GM18511 (cell line): ENCODE results near the gene ANKRD28.
"Not testable (repeated sequence)": the region's sequence is repeated elsewhere in the genome, so short reads cannot be mapped to it uniquely, and the experiment has no call there.

Experiments
- ATAC-seq: cut with Tn5 transposase; IDR thresholded peaks from one replicate; pipeline ENCODE4 v1.9.1; 2021; ENCODE audit warnings: mild to moderate bottlenecking, moderate library complexity; ENCODE audit not compliant: unreplicated experiment

ANKRD28 gene

DNA sequence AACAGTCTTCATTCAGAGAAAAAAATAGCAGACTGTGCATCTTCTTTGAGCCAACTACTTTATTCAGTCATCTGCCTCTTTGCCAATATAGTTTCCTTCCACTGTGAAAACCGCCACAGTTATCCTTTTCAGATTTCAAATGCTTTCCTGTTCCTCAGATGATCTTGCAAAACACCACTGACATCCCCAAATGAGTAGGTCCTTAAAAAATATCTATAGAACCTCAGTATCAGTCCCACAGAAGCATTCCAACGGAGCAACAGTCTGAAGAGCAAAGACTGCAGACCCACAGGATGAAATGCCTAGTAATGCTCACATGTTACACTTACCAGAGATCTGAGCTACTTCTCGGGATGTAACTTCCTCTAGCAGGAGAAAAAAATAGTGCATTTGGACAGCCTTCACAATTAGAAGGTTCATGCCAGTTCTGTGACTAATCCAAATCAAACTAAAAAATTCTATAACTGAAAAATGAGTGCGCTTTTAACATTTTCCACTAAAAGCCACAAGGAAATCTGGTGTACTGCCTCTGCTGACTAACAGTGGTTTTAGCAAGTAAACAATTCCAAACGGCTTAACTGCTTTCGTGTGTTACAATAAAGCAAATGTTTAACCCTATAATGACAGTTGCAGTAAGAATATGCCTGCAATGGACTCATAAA lies at the start of gene ANKRD28:
Gene ANKRD28 (minus strand): TSS at position 338 of the 662 bp plus-strand sequence. CDS start 1,458 bp downstream, outside the sequence.
- peak; percentile 34 for ATAC-seq

DNA sequence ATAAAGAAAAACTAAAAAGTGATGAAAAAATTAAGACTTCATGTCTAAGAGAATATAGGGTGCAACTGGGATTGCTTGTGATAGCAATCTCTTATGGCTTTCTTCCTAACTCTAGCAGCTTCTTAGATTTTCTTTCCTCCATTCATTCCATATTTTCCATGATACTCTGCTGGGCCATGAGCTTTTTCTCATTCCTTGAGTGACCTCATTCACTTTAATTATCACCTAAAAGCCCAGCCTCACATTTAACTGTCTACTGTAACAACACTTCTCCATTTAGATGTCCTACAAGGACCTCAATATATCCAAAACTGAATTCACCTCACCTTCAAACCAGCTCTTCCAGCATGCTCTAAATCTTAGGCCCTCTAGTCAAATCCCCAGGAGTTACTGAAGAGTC lies 49.5 kb upstream of the ANKRD28 start:
- ATAC-seq, result no peak

DNA sequence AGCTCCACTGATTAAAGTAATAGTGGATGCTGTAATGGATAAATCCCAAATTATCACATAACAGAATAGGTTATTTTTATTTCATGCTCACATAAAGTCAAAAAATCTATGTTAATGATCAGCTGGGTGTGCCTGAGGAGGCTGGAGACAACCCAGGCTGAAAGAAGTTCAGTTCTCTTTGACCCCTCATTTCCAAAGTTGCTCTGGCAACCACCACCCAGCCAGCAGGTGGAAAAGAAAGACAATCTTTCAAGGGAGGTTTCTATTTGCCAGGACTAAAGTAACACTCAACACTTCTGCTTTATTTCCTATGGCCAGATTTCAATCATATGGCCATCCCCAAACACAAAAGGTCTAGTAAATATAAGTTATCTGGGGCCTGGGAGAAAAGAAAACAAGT lies 48.8 kb upstream of the ANKRD28 start:
- ATAC-seq, result no peak

DNA sequence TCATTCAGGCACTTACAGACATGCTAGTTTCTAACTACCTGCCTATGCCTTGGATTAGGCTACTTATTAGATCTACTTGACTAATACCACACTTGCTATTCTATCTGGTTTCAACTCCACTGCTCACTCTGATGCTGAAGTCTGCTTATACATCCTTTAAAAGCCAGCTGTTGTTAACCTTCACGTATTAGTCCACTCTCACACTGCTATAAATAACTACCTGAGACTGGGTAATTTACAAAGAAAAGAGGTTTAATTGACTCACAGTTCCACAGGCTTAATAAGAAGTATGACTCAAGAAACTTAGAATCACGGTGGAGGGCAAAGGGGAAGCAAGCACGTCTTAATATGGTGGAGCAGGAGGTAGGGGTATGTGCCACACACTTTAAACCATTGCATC lies 47.7 kb upstream of the ANKRD28 start:
- ATAC-seq, result peak; percentile 85

DNA sequence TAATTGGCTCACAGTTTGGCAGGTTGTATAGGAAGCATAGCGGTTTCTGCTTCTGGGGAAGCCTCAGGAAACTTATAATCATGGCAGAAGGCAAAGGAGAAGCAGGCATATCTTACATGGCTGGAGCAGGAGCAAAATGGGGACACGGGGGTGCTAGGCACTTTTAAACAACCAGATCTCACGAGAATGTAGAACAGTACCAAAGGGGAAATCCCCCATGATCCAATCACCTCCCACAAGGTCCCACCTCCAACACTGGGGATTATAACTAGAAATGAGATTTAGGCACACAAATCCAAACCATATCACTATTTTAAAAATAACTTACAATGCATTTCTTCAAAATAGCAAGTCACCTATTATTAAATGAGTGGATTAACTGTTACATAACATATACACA lies 47.1 kb upstream of the ANKRD28 start:
- ATAC-seq, result no peak

DNA sequence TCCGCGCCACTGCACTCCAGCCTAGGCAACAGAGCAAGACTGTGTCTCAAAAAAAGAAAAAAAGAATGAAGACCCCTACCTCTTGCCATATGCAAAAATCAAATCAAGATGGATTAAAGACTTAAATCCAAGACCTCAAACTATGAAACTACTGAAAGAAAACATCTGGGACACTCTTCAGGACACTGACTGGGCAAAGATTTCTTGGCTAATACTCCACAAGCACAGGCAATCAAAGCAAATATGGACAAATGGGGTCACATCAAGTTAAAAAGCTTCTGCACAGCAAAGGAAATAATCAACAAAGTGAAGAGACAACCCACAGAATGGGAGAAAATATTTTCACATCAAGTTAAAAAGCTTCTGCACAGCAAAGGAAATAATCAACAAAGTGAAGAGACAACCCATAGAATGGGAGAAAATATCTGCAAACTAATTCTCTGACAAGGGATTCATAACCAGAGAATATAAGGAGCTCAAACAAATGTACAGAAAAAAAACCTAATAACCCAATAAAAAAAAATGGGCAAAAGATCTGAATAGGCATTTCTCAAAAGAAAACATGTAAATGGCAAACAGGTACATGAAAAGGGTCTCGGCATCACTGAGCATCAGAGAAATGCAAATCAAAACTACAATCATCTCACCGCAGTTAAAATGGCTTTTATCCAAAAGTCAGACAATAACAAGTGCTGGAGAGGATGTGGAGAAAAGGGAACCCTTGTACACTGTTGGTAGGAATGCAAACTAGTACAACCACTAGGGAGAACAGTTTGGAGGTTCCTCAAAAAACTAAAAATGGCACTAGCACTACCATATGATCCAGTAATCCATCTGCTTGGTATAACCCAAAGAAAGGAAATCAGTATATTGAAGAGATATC lies 43.6 kb upstream of the ANKRD28 start:
- not testable (repeated sequence) for ATAC-seq

DNA sequence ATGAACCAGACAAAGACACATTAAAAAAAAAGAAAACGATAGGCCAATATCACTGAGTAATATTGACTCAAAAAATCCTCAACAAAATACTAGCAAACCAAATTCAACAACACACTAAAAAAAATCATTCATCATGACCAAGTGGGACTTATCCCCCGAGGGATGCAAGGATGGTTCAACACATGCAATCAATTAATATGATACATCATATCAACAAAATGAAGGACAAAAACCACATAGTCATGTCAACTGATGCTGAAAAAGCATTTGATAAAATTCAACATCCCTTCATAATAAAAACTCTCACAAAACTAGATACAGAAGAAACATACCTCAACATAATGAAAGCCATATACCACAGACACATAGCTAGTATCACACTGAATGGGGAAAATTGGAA lies 41.8 kb upstream of the ANKRD28 start:
- ATAC-seq, result no peak

DNA sequence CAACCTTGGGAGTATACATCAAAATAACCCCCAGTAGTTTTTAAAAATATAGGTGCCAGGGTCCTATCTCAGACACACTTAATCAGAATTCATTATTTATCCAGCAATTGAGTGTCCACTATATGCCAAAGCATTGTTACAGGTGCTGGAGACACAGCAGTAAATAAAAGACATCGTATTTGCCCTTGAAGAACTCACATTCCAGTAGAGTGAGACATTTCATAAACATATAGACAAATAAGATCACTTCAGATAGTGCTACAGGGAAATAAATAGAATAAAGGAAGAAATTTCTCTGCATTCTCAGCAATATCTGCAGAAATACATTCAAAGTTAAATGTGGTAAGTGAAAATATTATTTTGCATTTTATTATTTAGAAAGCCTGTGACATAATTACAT lies 34.1 kb upstream of the ANKRD28 start:
- ATAC-seq, result no peak

DNA sequence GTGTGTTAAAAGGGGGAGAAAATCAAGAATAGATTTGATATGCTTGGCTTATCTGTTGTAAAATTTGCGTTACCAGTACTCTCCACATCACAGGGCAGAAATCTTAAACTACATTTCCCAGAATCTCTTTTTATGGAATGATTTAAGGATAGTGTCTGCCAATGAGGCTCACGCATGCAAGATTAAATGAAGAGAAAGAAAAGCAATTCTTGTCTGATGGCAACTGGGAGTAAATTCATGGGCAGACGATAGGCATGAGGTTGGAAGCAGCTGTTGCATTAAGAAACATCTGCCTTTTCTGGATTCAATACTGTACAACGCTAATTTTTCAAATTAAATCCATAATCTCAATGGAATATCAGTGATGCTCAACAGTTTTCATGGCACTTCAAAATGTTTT lies 27.2 kb upstream of the ANKRD28 start:
- no peak for ATAC-seq

DNA sequence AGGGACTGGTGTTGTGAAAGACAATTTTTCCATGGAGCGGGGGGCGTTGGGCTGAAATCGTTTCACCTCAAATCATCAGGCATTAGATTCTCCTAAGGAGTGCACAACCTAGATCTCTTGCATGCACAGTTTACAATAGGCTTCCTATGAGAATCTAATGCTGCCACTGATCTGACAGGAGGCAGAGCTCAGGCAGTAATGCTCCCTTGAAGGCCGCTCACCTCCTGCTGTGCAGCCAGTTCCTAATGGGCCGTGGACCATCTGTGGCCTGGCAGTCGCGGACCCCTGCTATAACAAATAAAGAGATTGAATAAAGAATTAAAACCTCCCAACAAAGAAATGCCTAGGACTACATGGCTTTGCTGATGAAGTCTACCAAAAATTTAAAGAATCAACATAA lies 25.3 kb upstream of the ANKRD28 start:
- ATAC-seq, result no peak

DNA sequence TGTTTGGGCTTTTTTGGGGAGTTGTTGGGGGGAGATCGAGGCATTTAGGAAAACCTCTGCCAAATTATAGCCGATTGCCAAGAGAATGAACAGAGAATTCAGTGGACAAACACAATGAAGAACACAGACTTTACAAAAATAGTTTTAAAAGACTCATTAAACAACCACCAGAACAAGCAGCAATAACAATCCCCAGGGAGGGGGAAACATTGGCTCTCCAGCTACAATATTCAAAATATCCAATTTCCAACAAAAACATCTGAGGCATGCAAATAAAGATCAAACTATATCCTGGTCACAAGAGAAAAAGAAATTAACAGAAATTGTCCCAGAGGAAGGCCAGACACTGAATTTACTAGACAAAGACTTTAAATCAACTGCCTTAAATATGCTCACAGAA lies 24.5 kb upstream of the ANKRD28 start:
- no peak for ATAC-seq

DNA sequence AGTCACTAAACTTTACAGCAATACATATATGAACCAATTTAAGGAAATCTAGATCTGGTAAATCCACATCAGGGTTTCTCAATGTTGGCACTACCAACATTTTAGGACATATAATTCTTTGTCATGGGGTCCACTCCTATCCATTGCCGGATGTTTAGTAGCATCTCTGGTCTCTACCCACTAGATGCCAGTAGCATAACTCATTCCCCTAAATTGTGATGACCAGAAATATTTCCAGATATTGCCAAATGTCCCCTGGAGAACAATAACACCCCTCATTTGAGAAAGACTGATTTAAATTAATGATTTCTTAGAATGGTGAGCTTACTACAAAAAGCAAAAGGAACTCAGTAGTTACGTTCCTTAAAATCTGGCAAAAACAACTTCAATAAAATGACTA lies 23.1 kb upstream of the ANKRD28 start:
- no peak for ATAC-seq

DNA sequence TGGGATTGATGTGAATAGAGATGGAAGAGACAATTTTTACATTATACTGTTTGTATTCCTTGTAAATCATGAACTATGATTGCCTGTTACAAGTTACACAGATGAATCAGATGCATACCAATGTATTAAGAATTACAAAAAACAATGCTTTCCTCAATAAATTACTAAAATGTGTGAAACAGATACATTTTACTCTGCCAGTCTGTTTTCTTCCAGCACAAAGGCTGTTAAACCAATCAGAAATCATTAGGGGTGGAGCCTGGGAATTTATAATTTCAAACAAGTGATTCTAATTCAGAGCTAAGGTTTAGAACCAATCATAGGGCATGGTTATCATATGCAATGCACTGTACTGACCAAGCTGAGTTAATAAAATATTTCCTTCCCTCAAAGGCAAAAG lies 21.8 kb upstream of the ANKRD28 start:
- ATAC-seq, result no peak

DNA sequence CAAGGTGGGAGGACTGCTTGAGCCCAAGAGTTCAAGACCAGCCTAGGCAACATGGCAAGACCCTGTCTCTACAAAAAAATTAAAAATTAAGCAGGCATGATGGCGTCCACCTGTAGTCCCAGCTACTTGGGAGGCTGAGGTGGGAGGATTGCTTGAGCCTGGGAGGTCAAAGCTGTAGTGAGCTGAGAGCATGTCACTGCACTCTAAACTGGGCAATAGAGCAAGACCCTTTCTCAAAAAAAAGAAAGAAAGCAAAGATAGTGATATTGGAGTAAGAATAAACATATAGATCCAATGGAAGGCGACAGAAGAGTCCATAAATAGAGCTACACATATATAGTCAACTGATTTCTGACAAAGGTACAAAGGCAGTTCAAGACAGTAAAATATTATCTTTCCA lies 21.3 kb upstream of the ANKRD28 start:
- ATAC-seq, result no peak

DNA sequence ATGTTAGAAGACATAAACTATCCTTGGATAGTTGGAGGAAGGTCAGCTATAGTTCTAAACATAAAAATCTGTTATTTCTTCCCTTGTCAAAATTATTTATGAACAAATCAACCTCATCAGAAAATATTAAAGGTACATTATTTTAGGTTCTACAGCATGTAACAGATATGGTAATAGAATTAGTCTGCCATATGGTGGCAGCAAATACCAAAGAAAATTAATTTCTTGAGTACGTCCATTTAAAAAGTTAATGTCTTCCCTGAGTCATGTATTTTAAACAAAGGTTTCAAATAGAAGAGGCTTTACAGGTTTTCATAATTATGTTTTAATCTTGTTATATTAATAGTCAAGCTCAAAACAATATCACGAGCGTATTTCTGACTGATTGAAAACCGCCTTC lies 17.9 kb upstream of the ANKRD28 start:
- no peak for ATAC-seq

DNA sequence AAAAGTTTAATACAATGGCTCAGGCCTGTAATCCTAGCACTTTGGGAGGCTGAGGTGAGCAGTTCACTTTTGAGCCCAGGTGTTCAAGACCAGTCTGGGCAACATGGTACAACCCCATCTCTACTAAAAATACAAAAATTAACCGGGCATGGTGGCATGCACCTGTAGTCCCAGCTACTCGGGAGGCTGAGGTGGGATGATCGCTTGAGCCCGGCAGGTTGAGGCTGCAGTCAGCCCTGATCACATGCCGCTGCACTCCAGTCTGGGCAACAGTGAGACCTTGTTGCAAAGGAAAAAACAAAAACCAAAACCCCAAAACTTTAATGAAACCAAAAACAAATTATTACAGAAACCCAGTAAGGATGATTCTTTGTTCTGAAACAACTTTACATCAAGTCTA lies 15.3 kb upstream of the ANKRD28 start:
- not testable (repeated sequence) for ATAC-seq

DNA sequence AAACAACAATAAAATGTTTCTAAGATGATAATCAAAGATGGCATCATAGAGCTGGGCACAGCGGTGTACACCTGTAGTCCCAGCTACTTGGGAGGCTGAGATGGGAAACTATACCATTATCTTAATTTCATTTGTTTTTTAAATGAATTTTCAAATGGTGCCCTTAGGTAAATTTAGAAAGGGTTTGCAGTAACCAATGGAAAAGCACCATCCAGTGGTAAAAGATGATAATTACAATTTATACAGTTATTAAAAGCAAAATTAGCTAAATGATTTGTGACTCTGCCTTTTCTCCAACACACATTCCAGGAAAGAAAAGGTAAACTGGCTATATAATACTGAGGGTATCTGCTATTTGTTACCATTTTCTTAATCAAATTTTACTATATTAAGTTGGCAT lies 14.4 kb upstream of the ANKRD28 start:
- no peak for ATAC-seq

DNA sequence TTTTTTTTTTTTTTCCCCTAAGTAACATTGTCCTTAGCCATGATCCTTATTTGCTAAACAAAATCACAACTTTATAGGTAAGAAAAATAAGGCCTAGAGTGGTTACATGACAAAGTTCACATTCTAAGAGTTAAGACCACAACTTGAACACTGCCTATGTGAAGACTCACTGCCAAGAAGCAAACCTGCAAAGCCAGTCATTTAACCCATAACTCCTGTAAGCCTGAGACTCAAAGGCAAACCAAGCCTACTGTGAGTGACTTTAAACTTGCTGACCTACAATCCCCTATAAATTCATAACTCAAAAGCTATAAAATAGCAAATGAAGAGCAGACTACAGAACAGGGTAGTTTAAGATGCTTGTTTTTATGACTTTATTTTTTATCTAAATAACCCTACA lies 12.9 kb upstream of the ANKRD28 start:
- ATAC-seq, result peak; percentile 41

DNA sequence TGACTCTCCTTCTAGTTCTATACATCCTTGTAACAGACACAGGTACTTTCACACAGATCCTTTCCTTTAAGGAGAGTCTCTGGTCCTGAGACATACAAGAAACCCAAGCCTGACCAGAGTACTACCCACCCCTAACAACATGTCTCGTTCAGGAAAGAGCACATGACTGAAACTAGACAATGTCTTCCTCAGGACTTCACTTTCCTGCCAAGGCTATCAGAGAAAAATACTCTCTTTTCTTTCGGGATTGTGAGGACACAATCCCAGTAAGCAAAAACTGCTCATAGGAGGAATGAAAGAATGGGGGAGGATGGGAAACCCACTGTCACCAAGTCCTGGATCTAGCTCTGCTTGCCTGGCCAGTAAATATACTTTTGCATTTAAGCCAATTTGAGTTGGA lies 11.5 kb upstream of the ANKRD28 start:
- ATAC-seq, result no peak

DNA sequence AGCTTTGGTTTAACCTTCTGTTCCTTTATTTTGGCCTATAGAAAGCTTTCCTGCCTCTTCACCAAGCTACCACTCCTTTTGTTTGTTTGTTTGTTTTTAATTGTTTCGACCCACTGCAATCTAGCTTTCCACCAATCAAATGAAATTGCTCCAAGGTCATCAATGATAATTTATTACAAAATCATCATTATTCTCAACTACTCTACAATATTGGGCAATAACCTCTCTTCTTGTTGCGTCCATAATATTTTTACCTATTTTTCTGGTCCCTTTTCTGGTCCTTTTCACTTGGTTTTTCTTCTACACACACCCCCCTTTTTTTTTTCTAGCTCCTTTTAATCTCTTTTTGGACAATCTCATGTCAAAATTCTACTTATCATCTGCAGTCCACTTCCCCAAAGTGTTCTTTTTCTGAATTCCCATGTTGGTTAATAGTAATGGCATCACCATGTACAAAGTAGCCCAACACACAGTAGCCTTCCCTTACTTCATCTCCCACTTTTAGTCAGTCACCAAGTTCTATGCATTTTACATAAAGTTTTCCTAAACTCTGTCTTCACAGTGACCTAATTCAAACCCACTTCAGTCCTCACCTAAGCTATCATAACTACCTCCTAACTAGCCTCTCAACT lies 11.0 kb upstream of the ANKRD28 start:
- no peak for ATAC-seq

DNA sequence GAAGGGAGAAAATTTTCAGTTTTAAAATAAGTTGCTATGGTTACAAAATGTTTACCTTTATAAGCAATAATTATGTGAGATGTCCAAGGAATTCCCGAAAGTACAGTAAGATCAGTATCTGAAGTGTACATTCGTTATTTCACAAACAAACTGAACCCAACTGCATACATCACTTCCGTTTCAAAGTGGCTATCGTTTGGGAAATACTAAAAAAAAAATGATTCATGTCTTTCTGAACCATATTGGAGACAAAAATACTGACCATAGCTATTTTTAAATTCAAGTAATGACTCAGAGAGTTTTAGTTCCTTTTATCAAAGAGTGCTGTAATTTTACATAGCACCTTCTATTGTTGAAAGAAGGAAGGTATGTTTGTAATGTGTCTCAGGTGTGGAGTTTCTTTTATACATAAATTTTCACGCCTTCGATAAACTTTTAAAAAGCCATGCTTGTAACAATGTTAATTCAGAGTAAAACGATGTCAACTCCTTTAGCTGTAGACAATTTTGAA lies 8.0 kb upstream of the ANKRD28 start:
- peak; percentile 76 for ATAC-seq
